Uterus (tissue), 4 donors: Measurements from ENCODE around the gene NATD1. TPM values are rescaled to one million over a fixed set of nuclear protein-coding genes. Genes with fewer than 3 reads are reported as not detected.

Experiments used
- DNase-seq, 2 donors: peaks; one replicate each; pipeline ENCODE4 v3.0.0-alpha.2; 2019 to 2020
- H3K27ac ChIP-seq, 2 donors: fragments of 200-600 bp; sonication (generic); 1 replicate in 1 of 2; 2 replicates in 1 of 2; pipeline ENCODE4 v1.5.1; 2016 to 2018
- H3K27me3 ChIP-seq, 2 donors: fragments of 200-600 bp; sonication (generic); one replicate each; pipeline ENCODE4 v1.5.1; 2018 to 2019; ENCODE audit warnings: control low read depth in 1 of 2
- H3K36me3 ChIP-seq, 2 donors: fragments of 200-600 bp; sonication (generic); one replicate each; pipeline ENCODE4 v1.5.1; 2019; ENCODE audit warnings: control low read depth in 1 of 2
- H3K4me1 ChIP-seq, 2 donors: fragments of 200-600 bp; sonication (generic); one replicate each; pipeline ENCODE4 v1.5.1; 2018 to 2019; ENCODE audit warnings: control low read depth in 1 of 2
- H3K4me3 ChIP-seq, 2 donors: fragments of 200-600 bp; sonication (generic); 1 replicate in 1 of 2; 2 replicates in 1 of 2; pipeline ENCODE4 v1.5.1; 2018 to 2019; ENCODE audit warnings: mild to moderate bottlenecking in 1 of 2
- H3K9me3 ChIP-seq, 2 donors: fragments of 200-600 bp; sonication (generic); one replicate each; pipeline ENCODE4 v1.5.1; 2019; ENCODE audit warnings: control low read depth in 1 of 2
- CTCF ChIP-seq, 4 experiments: fragments of 200-600 bp in 2 of 4; fragments of 450-650 bp in 2 of 4; sonication (generic) in 2 of 4; IDR thresholded peaks; one replicate each; pipeline ENCODE4 v1.5.1; 2016 to 2019; ENCODE audit warnings: antibody characterized with exemption in 4 of 4, mild to moderate bottlenecking in 2 of 4, moderate library complexity in 1 of 4
- POLR2A ChIP-seq, 2 donors: fragments of 450-650 bp; IDR thresholded peaks; one replicate each; pipeline ENCODE4 v1.6.1; 2016; ENCODE audit warnings: antibody characterized with exemption in 2 of 2, mild to moderate bottlenecking in 1 of 2, moderate library complexity in 1 of 2
- intact Hi-C: fragments of 100-400 bp; cut with DNase I; formaldehyde crosslinking; loops from one replicate; pipeline ENCODE4 v1.15.1; 2023; ENCODE audit warnings: low total_unique reads
- total RNA-seq, 4 donors: library from RNA; depleted of rRNA in 3 of 4; stranded (reverse); fragments of >200 nt in 3 of 4; gene quantifications; one replicate each; pipeline versions ENCODE4 v1.1.0 to v1.2.4, GENCODE V29; 2014 to 2023
- donor health status: DM: yes; HTN: yes; CAD: no.

NATD1 gene
- total RNA-seq, 4 donors from 2014 or later = 2.1 to 4.9 (median 3.8) TPM

GRCh38 chr17:21298983-21299519 lies 45.8 kb upstream of the NATD1 start:
- no peaks in the 10 kb centered on the region for H3K4me1 ChIP-seq
- H3K36me3 ChIP-seq = no peaks in the 10 kb centered on the region
- intact Hi-C loops = no loop called here
- TF ChIP-seq CTCF (IDR thresholded peaks at IDR 0.05) (no peak), POLR2A (IDR thresholded peaks at IDR 0.05) (no peak)
- H3K9me3 ChIP-seq = no peaks in the 10 kb centered on the region
- no peaks in the 10 kb centered on the region for H3K27me3 ChIP-seq
- H3K27ac ChIP-seq = no peak overlapping the region
- no peak overlapping the region for H3K4me3 ChIP-seq
- no peak for DNase-seq

- no peak for TF ChIP-seq POLR2A (IDR thresholded peaks at IDR 0.05)
- TF ChIP-seq CTCF (IDR thresholded peaks at IDR 0.05) = no peak
- no peaks in the 10 kb centered on the region for H3K4me1 ChIP-seq
- DNase-seq = no peak
- H3K9me3 ChIP-seq = no peaks in the 10 kb centered on the region
- intact Hi-C loops = no loop called here
- no peak overlapping the region for H3K4me3 ChIP-seq
- no peaks in the 10 kb centered on the region for H3K36me3 ChIP-seq
- H3K27ac ChIP-seq = no peak overlapping the region
- no peaks in the 10 kb centered on the region for H3K27me3 ChIP-seq
These were observed 45.1 kb upstream of the NATD1 start for GRCh38 chr17:21298056-21298982.

- Histone ChIP-seq H3K4me3 (no peak overlapping the region), H3K36me3 (no peaks in the 10 kb centered on the region), H3K4me1 (no peaks in the 10 kb centered on the region), H3K9me3 (no peaks in the 10 kb centered on the region), H3K27me3 (no peaks in the 10 kb centered on the region), H3K27ac (no peak overlapping the region)
- intact Hi-C loops = no loop called here
- no peak for TF ChIP-seq CTCF (IDR thresholded peaks at IDR 0.05)
- TF ChIP-seq POLR2A (IDR thresholded peaks at IDR 0.05) = no peak
- DNase-seq = no peak
These were observed 44.4 kb upstream of the NATD1 start for GRCh38 chr17:21297597-21297996.

- no peak for DNase-seq
- H3K4me1 ChIP-seq = no peaks in the 10 kb centered on the region
- no peaks in the 10 kb centered on the region for H3K27me3 ChIP-seq
- no peak overlapping the region for H3K4me3 ChIP-seq
- no peak overlapping the region for H3K27ac ChIP-seq
- H3K36me3 ChIP-seq = no peaks in the 10 kb centered on the region
- intact Hi-C loops = no loop called here
- H3K9me3 ChIP-seq = no peaks in the 10 kb centered on the region
- TF ChIP-seq POLR2A (IDR thresholded peaks at IDR 0.05) (no peak), CTCF (IDR thresholded peaks at IDR 0.05) (no peak)
These were observed 43.9 kb upstream of the NATD1 start for GRCh38 chr17:21297026-21297520.
